ENCODE measurements around the gene NAPSA. TPM values are rescaled to one million over a fixed set of nuclear protein-coding genes. Genes with fewer than 3 reads are reported as not detected.

The NAPSA gene
- total and polyA plus RNA-seq, 9 of the 15 experiments (the other 6 are each of a cell fraction or from before 2014, with no cell fraction given) = 0.25 to 1.9 (median 0.69) TPM

- TF ChIP-seq, protein P1, sequence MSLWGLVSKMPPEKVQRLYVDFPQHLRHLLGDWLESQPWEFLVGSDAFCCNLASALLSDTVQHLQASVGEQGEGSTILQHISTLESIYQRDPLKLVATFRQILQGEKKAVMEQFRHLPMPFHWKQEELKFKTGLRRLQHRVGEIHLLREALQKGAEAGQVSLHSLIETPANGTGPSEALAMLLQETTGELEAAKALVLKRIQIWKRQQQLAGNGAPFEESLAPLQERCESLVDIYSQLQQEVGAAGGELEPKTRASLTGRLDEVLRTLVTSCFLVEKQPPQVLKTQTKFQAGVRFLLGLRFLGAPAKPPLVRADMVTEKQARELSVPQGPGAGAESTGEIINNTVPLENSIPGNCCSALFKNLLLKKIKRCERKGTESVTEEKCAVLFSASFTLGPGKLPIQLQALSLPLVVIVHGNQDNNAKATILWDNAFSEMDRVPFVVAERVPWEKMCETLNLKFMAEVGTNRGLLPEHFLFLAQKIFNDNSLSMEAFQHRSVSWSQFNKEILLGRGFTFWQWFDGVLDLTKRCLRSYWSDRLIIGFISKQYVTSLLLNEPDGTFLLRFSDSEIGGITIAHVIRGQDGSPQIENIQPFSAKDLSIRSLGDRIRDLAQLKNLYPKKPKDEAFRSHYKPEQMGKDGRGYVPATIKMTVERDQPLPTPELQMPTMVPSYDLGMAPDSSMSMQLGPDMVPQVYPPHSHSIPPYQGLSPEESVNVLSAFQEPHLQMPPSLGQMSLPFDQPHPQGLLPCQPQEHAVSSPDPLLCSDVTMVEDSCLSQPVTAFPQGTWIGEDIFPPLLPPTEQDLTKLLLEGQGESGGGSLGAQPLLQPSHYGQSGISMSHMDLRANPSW (CRISPR knock-in tag; IDR thresholded peaks at IDR 0.05) = no peak
- TF ChIP-seq, protein P2, sequence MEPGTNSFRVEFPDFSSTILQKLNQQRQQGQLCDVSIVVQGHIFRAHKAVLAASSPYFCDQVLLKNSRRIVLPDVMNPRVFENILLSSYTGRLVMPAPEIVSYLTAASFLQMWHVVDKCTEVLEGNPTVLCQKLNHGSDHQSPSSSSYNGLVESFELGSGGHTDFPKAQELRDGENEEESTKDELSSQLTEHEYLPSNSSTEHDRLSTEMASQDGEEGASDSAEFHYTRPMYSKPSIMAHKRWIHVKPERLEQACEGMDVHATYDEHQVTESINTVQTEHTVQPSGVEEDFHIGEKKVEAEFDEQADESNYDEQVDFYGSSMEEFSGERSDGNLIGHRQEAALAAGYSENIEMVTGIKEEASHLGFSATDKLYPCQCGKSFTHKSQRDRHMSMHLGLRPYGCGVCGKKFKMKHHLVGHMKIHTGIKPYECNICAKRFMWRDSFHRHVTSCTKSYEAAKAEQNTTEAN (CRISPR knock-in tag; IDR thresholded peaks at IDR 0.05) = no peak
- TF ChIP-seq ZNF165 (CRISPR knock-in tag; IDR thresholded peaks at IDR 0.05; ENCODE audit: borderline replicate concordance) = no peak
- no peak for TF ChIP-seq SIX5 (IDR thresholded peaks at IDR 0.05; ENCODE audit: borderline replicate concordance in 1 of 2, insufficient read depth in 1 of 2, low read depth in 1 of 2, low read length in 2 of 2)
- no peak for TF ChIP-seq E2F6 (IDR thresholded peaks at IDR 0.05; ENCODE audit: borderline replicate concordance in 1 of 2, extremely low read depth in 1 of 2, insufficient read depth in 1 of 2, insufficient read length in 1 of 2, low read depth in 1 of 2, low read length in 1 of 2, poor library complexity in 1 of 2, severe bottlenecking in 1 of 2)
- peak; percentile 77 for TF ChIP-seq EGR1 (conservative IDR thresholded peaks at IDR 0.05)
- TF ChIP-seq TAF7 (tag; IDR thresholded peaks at IDR 0.05) = no peak
- TF ChIP-seq HNRNPLL (IDR thresholded peaks at IDR 0.05; ENCODE audit: low read depth, low read length, poor library complexity, severe bottlenecking) = no peak
- peak; percentile 95 for TF ChIP-seq NR2C1 (IDR thresholded peaks at IDR 0.05)
- peak; percentile 96 for TF ChIP-seq NR2C1 (tag; IDR thresholded peaks at IDR 0.05)
- no peak for TF ChIP-seq CBFA2T3 (IDR thresholded peaks at IDR 0.05)
- no peak for TF ChIP-seq ATF3 (IDR thresholded peaks at IDR 0.05)
- no peak for TF ChIP-seq ATF3 (CRISPR knock-in tag; conservative IDR thresholded peaks at IDR 0.05)
- TF ChIP-seq MEIS2 (IDR thresholded peaks at IDR 0.05; ENCODE audit: partially characterized antibody) = no peak
- no peak for TF ChIP-seq PHB (CRISPR knock-in tag; IDR thresholded peaks at IDR 0.05)
- TF ChIP-seq ZNF696 (CRISPR knock-in tag; conservative IDR thresholded peaks at IDR 0.05) = no peak
- TF ChIP-seq, protein P3, sequence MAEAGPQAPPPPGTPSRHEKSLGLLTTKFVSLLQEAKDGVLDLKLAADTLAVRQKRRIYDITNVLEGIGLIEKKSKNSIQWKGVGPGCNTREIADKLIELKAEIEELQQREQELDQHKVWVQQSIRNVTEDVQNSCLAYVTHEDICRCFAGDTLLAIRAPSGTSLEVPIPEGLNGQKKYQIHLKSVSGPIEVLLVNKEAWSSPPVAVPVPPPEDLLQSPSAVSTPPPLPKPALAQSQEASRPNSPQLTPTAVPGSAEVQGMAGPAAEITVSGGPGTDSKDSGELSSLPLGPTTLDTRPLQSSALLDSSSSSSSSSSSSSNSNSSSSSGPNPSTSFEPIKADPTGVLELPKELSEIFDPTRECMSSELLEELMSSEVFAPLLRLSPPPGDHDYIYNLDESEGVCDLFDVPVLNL (CRISPR knock-in tag; IDR thresholded peaks at IDR 0.05; ENCODE audit: low read depth) = no peak
Observed at GRCh38 chr19:50406156-50406820, 40.8 kb upstream of the NAPSA start (continued).

Data from K562 (cell line).